SH-SY5Y (cell line): ENCODE results near the gene DLG2.

Source experiments
- GATA2 ChIP-seq: IDR thresholded peaks from 2 replicates; pipeline ENCODE4 v1.6.1; 2011; ENCODE audit warnings: mild to moderate bottlenecking, low read depth, low read length
- GATA3 ChIP-seq: IDR thresholded peaks from 2 replicates; pipeline ENCODE4 v1.6.1; 2011; ENCODE audit warnings: low read depth, mild to moderate bottlenecking, low read length, moderate library complexity

The DLG2 gene

GRCh38 chr11:84819537-84819936 is 807.6 kb downstream of the DLG2 start:
- TF ChIP-seq GATA2 (no peak), GATA3 (no peak)

DNA sequence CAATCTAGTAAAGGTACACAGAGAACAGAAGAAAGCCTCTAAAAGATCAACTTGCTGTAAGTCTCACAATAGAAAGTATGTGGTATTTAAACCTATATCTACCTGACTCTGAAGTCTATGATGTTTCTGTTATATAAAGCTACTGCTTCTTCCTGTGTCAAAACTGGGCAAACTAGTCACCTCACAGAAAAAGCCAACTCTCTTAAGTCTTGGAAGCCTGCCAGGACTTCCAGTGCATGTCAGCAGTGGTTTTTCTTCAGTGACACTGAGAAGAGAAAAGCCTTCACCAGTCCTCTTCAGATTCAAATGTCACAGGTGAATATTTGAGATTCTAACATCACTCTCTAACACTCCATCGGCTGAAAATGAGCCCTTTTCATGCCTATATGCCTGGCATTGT is 808.0 kb downstream of the DLG2 start:
- TF ChIP-seq GATA2 (no peak), GATA3 (no peak)

GRCh38 chr11:84817998-84818397 is 809.1 kb downstream of the DLG2 start:
- TF ChIP-seq GATA3 (no peak), GATA2 (no peak)

DNA sequence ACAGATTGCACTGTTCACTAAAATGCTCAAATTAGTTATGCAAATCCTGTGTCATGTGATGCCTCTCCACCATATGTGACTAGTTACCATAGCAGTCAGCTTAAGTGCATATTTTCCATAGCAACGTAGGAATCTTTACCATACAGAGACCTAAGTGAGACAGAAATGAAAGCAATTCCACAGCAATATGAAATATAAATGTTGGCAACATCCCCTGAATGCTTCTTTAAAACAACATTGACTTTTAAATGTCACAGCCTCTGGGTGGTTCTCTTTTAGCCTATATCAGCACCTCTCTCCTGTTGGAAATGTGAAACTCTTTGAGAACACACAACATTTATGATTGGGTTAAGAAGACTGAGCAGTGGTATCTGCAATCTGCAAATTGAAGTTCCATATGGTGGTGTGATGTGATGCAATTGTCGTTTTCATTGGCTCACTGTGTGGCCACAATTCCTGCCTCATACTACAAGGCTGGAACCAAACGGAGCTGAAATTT is 814.6 kb downstream of the DLG2 start:
- TF ChIP-seq GATA2 (no peak), GATA3 (no peak)

DNA sequence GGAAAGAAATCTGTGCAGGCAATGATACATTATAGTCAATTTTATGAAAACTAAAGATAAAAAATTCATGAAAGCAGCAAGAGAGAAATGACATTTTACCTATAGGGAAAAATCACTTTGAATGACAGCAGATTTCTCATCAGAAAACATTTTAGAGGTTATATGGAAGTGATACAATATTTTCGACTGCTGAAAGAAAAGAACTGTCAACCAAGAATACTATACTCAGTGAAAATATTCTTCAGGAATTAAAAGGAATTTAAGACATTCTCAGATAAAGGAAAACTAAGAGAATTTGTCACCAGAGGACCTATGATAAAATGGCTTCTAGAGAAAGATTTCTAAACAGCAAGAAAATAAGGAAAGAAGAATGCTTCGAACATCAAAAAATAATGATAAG is 820.8 kb downstream of the DLG2 start:
- no peak for TF ChIP-seq GATA3
- TF ChIP-seq GATA2: no peak

GRCh38 chr11:84804041-84804440 is 823.1 kb downstream of the DLG2 start:
- no peak for TF ChIP-seq GATA3
- no peak for TF ChIP-seq GATA2

DNA sequence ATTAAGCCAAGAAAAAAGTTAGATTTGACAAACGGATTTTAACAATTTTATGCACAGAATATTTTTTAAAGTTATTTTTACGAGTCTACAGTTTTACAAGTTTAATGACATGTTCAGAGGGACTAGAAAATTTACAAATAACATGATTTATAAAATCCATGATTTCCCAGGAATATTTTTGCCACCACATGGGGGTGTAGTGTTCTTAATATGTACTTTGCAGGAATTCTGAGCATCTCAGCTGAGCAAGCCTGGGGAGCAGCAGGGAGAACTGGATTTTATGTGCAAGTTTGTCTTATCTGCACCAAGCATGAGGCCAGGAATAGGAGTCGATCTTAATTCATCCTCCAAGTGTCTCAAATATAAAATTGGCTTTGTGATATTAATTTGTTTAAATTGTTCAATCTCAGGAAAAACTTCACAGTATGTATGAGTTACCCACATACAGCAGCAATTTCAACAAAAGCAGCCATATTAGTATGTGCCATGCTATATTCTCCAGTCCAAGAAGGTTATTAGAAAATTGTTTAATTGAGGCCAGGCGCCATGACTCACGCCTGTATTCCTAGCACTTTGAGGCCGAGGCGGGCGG is 826.3 kb downstream of the DLG2 start:
- no peak for TF ChIP-seq GATA2
- TF ChIP-seq GATA3: no peak

DNA sequence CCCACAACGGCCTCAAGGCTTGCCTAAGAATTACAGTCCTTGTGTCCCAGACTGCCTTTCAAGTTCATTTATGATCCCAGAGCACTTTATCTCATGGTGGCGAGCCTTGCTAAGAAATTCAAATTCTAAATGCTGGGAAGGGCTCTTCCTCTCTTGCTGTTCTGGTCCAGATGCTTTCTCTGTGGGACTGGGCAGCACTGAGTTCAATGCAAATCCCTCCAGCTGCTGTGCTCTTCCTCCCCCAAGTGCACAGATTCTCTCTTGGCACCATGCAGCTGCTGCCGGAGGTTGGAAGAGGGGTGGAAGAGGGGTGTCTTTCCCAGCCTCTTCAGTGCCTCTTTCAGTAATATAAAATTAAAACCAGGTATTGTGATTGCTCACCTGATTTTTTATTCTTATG is 828.0 kb downstream of the DLG2 start:
- TF ChIP-seq GATA3 (no peak), GATA2 (no peak)

DNA sequence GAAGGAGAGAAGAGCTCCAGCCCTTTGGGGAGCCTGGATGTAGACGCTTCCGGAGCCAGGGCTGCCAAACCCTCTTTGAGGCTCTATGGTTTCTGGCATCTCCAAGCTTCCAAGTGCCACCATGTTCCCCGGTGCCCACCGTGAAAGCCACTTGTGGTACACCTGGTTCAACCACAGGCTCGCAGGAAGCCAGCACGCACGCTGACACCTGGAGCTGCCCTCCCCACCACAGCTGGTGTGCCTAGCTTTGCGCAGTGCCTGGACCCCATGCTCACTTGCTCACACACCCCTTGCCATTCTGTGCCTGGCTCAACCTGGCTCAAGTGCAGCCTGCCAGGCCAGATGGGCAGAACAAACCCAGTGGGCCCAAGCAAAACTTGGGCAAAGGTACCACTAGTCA is 831.4 kb downstream of the DLG2 start:
- TF ChIP-seq GATA2 (no peak), GATA3 (no peak)

GRCh38 chr11:84794663-84795443 is 832.3 kb downstream of the DLG2 start:
- TF ChIP-seq GATA2 (no peak), GATA3 (no peak)

DNA sequence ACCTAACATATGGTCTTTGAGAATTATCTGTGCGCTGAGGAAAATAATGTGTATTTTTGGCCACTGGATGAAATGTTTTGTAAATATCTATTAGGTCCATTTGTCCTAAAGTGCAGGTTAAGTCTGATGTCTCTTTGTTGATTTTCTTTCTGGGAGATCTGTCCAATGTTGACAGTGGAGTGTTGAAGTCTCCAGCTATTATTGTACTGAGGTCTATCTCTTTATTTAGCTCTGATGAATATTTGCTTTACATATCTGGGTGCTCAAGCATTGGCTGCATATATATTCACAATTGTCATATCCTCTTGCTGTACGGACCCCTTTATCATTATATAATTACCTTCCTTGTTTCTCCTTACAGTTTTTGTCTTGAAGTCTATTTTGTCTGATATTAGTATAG is 833.8 kb downstream of the DLG2 start:
- no peak for TF ChIP-seq GATA3
- TF ChIP-seq GATA2: no peak

GRCh38 chr11:84790849-84791427 is 836.2 kb downstream of the DLG2 start:
- TF ChIP-seq GATA2 (no peak), GATA3 (no peak)

DNA sequence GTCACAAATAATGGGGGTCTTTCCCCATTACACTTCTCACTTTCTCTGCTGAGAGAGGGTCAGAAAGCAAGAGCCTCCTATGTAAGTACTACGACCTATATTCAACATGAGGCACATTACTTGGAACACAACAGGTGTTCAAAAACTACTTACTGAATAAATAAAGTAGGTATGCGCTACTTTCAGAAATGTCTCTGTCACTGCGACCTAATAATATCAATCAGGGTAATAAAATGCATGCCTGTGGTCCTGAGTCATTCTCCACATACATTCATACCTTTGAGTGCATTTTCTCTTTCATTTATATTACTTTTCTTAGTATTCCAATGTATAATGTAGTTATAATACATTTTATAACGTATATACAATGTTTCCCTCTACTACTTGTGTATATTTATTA is 838.9 kb downstream of the DLG2 start:
- no peak for TF ChIP-seq GATA2
- TF ChIP-seq GATA3: no peak

- TF ChIP-seq GATA3: no peak
- no peak for TF ChIP-seq GATA2
Measured at GRCh38 chr11:84780689-84781293, 846.4 kb downstream of the DLG2 start.

- TF ChIP-seq GATA2 (no peak), GATA3 (no peak)
Measured at GRCh38 chr11:84775503-84775902, 851.6 kb downstream of the DLG2 start.

DNA sequence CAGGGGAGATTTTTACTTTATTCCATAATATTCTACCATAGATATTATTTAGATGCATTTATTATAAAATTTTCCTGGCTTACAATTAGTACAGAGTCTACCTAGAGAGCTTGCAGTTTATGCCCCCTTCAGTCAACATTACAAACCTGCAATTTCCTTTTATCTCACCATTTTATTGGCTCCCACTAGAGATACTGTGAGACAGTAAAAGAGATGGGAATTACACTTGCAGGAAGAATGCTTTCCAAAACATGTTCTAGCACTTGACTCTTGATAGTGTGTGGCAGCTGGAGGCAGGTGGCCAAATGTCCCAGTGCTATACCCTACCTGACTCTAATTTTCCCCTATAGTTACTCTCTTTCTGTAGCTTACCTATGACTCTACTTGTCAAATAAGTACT is 863.2 kb downstream of the DLG2 start:
- TF ChIP-seq GATA3 (no peak), GATA2 (no peak)
